Measurements from ENCODE around the gene NR3C2.

DNA sequence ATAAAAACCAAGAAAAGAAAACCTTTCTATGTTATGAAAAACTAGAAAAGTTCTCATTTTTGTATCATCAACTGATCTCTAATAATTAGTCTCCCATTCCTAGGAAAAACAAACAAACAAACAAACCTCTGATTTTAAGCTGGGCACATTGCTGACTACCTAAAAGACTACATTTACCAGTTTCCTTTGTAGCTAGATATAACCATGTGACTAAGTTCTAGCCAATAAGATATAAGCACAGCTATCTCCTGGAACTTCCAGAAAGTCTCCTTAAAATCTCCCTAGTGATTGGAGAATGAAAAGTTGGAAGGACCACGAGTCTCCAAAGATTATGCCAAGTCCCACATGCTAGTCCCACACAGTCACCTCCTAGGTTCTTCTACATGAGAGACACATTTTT is 108.9 kb downstream of the NR3C2 start:
- no peak for TF ChIP-seq POLR2AphosphoS5 (IDR thresholded peaks at IDR 0.05; ENCODE audit: low read depth, low read length)
- TF ChIP-seq, protein P1, sequence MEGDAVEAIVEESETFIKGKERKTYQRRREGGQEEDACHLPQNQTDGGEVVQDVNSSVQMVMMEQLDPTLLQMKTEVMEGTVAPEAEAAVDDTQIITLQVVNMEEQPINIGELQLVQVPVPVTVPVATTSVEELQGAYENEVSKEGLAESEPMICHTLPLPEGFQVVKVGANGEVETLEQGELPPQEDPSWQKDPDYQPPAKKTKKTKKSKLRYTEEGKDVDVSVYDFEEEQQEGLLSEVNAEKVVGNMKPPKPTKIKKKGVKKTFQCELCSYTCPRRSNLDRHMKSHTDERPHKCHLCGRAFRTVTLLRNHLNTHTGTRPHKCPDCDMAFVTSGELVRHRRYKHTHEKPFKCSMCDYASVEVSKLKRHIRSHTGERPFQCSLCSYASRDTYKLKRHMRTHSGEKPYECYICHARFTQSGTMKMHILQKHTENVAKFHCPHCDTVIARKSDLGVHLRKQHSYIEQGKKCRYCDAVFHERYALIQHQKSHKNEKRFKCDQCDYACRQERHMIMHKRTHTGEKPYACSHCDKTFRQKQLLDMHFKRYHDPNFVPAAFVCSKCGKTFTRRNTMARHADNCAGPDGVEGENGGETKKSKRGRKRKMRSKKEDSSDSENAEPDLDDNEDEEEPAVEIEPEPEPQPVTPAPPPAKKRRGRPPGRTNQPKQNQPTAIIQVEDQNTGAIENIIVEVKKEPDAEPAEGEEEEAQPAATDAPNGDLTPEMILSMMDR (IDR thresholded peaks at IDR 0.05 in 2 of 3, conservative IDR thresholded peaks at IDR 0.05 in 1 of 3; ENCODE audit: borderline replicate concordance in 1 of 3, insufficient read depth in 1 of 3, low read depth in 2 of 3, low read length in 2 of 3): no peak
- no peak for TF ChIP-seq YY1 (IDR thresholded peaks at IDR 0.05; ENCODE audit: extremely low read depth, insufficient replicate concordance, low read depth, low read length)
- no peak for TF ChIP-seq EZH2 (IDR thresholded peaks at IDR 0.05)
- no peak for TF ChIP-seq ZNF274 (IDR thresholded peaks at IDR 0.05; ENCODE audit: low read depth, low read length)
